Natural killer cell (primary cell): ENCODE data around the gene BOD1. TPM values are rescaled to one million over a fixed set of nuclear protein-coding genes. Genes with fewer than 3 reads are reported as not detected.

Experiments
- ATAC-seq, 3 donors: fragments of 150-1000 bp in 2 of 3; fragments of 200-7000 bp in 1 of 3; cut with Tn5 transposase; 1 replicate in 1 of 3; 2 replicates in 2 of 3; pipeline ENCODE4 v1.10.0; 2021; ENCODE audit warnings: mild to moderate bottlenecking in 2 of 3, moderate library complexity in 2 of 3
- DNase-seq, 2 donors: peaks; one replicate each; pipeline versions ENCODE4 v3.0.0 to v3.0.0-alpha.2; 2013 to 2021; ENCODE audit warnings: mixed read lengths in 1 of 2
- H3K27ac ChIP-seq: one replicate; pipeline ENCODE4 v1.5.1; 2013; ENCODE audit warnings: mild to moderate bottlenecking, low read length
- H3K27me3 ChIP-seq: one replicate; pipeline ENCODE4 v1.6.1; 2013; ENCODE audit warnings: low read length; ENCODE audit not compliant: control insufficient read depth, insufficient read depth
- H3K36me3 ChIP-seq: one replicate; pipeline ENCODE4 v1.6.1; 2013; ENCODE audit warnings: low read length; ENCODE audit not compliant: control insufficient read depth, insufficient read depth
- H3K4me1 ChIP-seq: one replicate; pipeline ENCODE4 v1.6.1; 2013; ENCODE audit warnings: low read length; ENCODE audit not compliant: control insufficient read depth, insufficient read depth
- H3K4me3 ChIP-seq: one replicate; pipeline ENCODE4 v1.5.1; 2013; ENCODE audit warnings: low read length
- H3K9me3 ChIP-seq: one replicate; pipeline ENCODE4 v1.6.1; 2013; ENCODE audit warnings: low read length; ENCODE audit not compliant: control insufficient read depth, insufficient read depth
- H3K27ac Mint-ChIP-seq, 2 donors: one replicate each; pipeline ENCODE4 v1.8.0; 2022; ENCODE audit warnings: mild to moderate bottlenecking in 2 of 2, mixed read lengths in 2 of 2, moderate library complexity in 1 of 2
- H3K27me3 Mint-ChIP-seq, 2 donors: one replicate each; pipeline ENCODE4 v1.8.0; 2022; ENCODE audit warnings: low read depth in 2 of 2, mixed read lengths in 2 of 2
- H3K36me3 Mint-ChIP-seq: one replicate; pipeline ENCODE4 v1.8.0; 2022; ENCODE audit warnings: mixed read lengths
- H3K4me1 Mint-ChIP-seq, 2 donors: one replicate each; pipeline ENCODE4 v1.8.0; 2022; ENCODE audit warnings: mixed read lengths in 2 of 2
- H3K4me3 Mint-ChIP-seq: one replicate; pipeline ENCODE4 v1.8.0; 2022; ENCODE audit warnings: mild to moderate bottlenecking, moderate library complexity, mixed read lengths
- H3K9me3 Mint-ChIP-seq, 2 donors: one replicate each; pipeline ENCODE4 v1.8.0; 2022; ENCODE audit warnings: mixed read lengths in 2 of 2
- CTCF ChIP-seq: fragments of 200-600 bp; IDR thresholded peaks from one replicate; pipeline ENCODE4 v1.8.0; 2022; ENCODE audit warnings: antibody characterized with exemption
- WGBS: methylation state at CpG from one replicate; pipeline ENCODE4 v1.1.7; 2013; ENCODE audit warnings: missing lambda C conversion rate; ENCODE audit not compliant: insufficient coverage; 5-methylcytosine and 5-hydroxymethylcytosine counted together
- intact Hi-C: fragments of 100-400 bp; cut with micrococcal nuclease; formaldehyde crosslinking; loops from one replicate; pipeline ENCODE4 v1.14.2; 2022
- total RNA-seq, 4 donors: library from RNA; stranded (reverse); fragments of 120-200 nt in 1 of 4; gene quantifications; one replicate each; pipeline versions ENCODE4 v1.2.3 to v1.2.4, GENCODE V29; 2013 to 2022

BOD1 gene
- total RNA-seq, 3 donors from 2014 or later (not counting 1 experiment from before 2014, with no cell fraction given) = 11.0 to 19.9 (median 16.6) TPM

GRCh38 chr5:173595841-173596240 lies 20.6 kb downstream of the BOD1 start:
- H3K27me3 ChIP-seq = no peaks in the 10 kb centered on the region
- DNase-seq = no peak
- WGBS = 98% methylated on average over 3 of the region's 3 CpGs
- H3K4me3 Mint-ChIP-seq = no peak overlapping the region
- H3K36me3 Mint-ChIP-seq = peaks cover 11% of the 10 kb centered on the region
- H3K27ac ChIP-seq = no peak overlapping the region
- no peak overlapping the region for H3K27ac Mint-ChIP-seq
- no peak for ATAC-seq
- intact Hi-C loops = no loop called here
- no peak for TF ChIP-seq CTCF
- H3K36me3 ChIP-seq = no peaks in the 10 kb centered on the region
- H3K9me3 Mint-ChIP-seq = peaks cover 5 to 12% of the 10 kb centered on the region in 2 donors
- peaks cover 27% of the 10 kb centered on the region for H3K9me3 ChIP-seq
- no peak overlapping the region for H3K4me3 ChIP-seq
- peaks cover under 1 to 2% of the 10 kb centered on the region in 2 donors for H3K4me1 Mint-ChIP-seq
- H3K4me1 ChIP-seq = no peaks in the 10 kb centered on the region
- no peaks in the 10 kb centered on the region for H3K27me3 Mint-ChIP-seq

GRCh38 chr5:173594061-173594460 lies 22.4 kb downstream of the BOD1 start:
- Histone ChIP-seq H3K36me3 (no peaks in the 10 kb centered on the region), H3K27ac (no peak overlapping the region), H3K9me3 (peaks cover 32% of the 10 kb centered on the region), H3K4me1 (no peaks in the 10 kb centered on the region), H3K4me3 (no peak overlapping the region), H3K27me3 (no peaks in the 10 kb centered on the region)
- peaks cover 11% of the 10 kb centered on the region for H3K36me3 Mint-ChIP-seq
- DNase-seq (no peak), ATAC-seq (no peak)
- intact Hi-C loops = no loop called here
- no peaks in the 10 kb centered on the region for H3K27me3 Mint-ChIP-seq
- TF ChIP-seq CTCF = no peak
- no peak overlapping the region for H3K27ac Mint-ChIP-seq
- no peaks in the 10 kb centered on the region for H3K4me1 Mint-ChIP-seq
- H3K4me3 Mint-ChIP-seq = no peak overlapping the region
- H3K9me3 Mint-ChIP-seq = peaks cover 5 to 12% of the 10 kb centered on the region in 2 donors
- WGBS = 84% methylated on average over 3 of the region's 3 CpGs

- H3K27me3 Mint-ChIP-seq = no peaks in the 10 kb centered on the region
- no peaks in the 10 kb centered on the region for H3K4me1 Mint-ChIP-seq
- H3K36me3 Mint-ChIP-seq = peaks cover 24% of the 10 kb centered on the region
- ATAC-seq (no peak), DNase-seq (peak in 1 of 2 donors; percentile 52)
- Histone ChIP-seq H3K9me3 (peaks cover 34% of the 10 kb centered on the region), H3K4me1 (no peaks in the 10 kb centered on the region), H3K27me3 (no peaks in the 10 kb centered on the region), H3K4me3 (no peak overlapping the region), H3K36me3 (no peaks in the 10 kb centered on the region), H3K27ac (no peak overlapping the region)
- TF ChIP-seq CTCF = peak; percentile 38
- WGBS = 78% methylated on average over 2 of the region's 2 CpGs
- intact Hi-C loops = no loop called here
- peak overlapping the region in 1 of 2 donors; percentile 6 for H3K27ac Mint-ChIP-seq
- H3K9me3 Mint-ChIP-seq = peaks cover 5 to 14% of the 10 kb centered on the region in 2 donors
- no peak overlapping the region for H3K4me3 Mint-ChIP-seq
Observed at GRCh38 chr5:173592050-173592669, 24.3 kb downstream of the BOD1 start.

GRCh38 chr5:173591056-173591514 lies 25.4 kb downstream of the BOD1 start:
- no peak overlapping the region for H3K4me3 Mint-ChIP-seq
- H3K9me3 Mint-ChIP-seq = peaks cover 10 to 14% of the 10 kb centered on the region in 2 donors
- no peaks in the 10 kb centered on the region for H3K27me3 Mint-ChIP-seq
- intact Hi-C loops = no loop called here
- Histone ChIP-seq H3K27ac (no peak overlapping the region), H3K9me3 (peaks cover 38% of the 10 kb centered on the region), H3K27me3 (no peaks in the 10 kb centered on the region), H3K4me3 (no peak overlapping the region), H3K4me1 (no peaks in the 10 kb centered on the region), H3K36me3 (no peaks in the 10 kb centered on the region)
- H3K4me1 Mint-ChIP-seq = no peaks in the 10 kb centered on the region
- peaks cover 32% of the 10 kb centered on the region for H3K36me3 Mint-ChIP-seq
- no peak overlapping the region for H3K27ac Mint-ChIP-seq
- ATAC-seq = no peak
- no peak for TF ChIP-seq CTCF
- DNase-seq = no peak
- 92% methylated on average over 11 of the region's 11 CpGs for WGBS
